ENCODE measurements around the gene SDK1.

DNA sequence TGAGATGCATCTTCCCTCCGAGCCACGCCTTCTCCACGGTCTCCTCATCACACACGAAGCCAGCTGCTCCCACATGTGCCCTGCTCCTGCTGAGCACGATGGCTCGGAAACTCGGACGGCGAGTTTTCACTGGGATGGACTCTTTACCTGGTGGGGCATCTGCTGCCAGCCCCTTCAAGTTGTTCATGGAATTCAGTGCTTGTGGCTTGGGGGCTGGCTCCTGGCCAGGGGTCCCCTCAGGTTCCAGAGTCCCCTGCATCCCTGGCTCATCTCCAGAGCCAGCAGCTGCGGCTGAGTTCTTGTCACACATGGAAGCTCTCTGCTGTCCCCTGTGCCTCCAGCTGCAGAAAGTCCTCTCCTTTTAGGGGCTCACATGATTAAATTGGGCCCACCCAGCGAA, 654.0 kb downstream of the SDK1 start:
- TF ChIP-seq, protein P1, sequence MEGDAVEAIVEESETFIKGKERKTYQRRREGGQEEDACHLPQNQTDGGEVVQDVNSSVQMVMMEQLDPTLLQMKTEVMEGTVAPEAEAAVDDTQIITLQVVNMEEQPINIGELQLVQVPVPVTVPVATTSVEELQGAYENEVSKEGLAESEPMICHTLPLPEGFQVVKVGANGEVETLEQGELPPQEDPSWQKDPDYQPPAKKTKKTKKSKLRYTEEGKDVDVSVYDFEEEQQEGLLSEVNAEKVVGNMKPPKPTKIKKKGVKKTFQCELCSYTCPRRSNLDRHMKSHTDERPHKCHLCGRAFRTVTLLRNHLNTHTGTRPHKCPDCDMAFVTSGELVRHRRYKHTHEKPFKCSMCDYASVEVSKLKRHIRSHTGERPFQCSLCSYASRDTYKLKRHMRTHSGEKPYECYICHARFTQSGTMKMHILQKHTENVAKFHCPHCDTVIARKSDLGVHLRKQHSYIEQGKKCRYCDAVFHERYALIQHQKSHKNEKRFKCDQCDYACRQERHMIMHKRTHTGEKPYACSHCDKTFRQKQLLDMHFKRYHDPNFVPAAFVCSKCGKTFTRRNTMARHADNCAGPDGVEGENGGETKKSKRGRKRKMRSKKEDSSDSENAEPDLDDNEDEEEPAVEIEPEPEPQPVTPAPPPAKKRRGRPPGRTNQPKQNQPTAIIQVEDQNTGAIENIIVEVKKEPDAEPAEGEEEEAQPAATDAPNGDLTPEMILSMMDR (conservative IDR thresholded peaks at IDR 0.05; ENCODE audit: low read length): no peak
- no peak for TF ChIP-seq EZH2phosphoT487 (IDR thresholded peaks at IDR 0.05; ENCODE audit: borderline replicate concordance, low read depth, low read length)

Data from OCI-LY7 (cell line).